HCEC 1CT (cell line): Measurements from ENCODE around the gene ALS2CL.
"Not testable (repeated sequence)": the region's sequence is repeated elsewhere in the genome, so short reads cannot be mapped to it uniquely, and the experiment has no call there.

Source experiments
- DNase-seq: peaks from one replicate; pipeline ENCODE4 v3.0.0-alpha.2; 2017

The ALS2CL gene

DNA sequence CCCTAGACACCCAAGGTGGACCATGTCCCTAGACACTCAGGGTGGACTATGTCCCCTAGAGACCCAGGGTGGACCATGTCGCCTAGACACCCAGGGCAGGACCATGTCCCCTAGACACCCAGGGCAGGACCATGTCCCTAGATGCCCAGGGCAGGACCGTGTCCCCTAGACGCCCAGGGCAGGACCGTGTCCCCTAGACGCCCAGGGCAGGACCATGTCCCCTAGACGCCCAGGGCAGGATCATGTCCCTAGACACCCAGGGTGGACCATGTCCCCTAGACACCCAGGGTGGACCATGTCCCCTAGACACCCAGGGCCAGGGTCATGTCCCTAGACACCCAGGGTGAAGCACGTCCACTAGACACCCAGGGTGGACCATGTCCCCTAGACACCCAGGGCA is 10.9 kb upstream of the ALS2CL start:
- not testable (repeated sequence) for DNase-seq

DNA sequence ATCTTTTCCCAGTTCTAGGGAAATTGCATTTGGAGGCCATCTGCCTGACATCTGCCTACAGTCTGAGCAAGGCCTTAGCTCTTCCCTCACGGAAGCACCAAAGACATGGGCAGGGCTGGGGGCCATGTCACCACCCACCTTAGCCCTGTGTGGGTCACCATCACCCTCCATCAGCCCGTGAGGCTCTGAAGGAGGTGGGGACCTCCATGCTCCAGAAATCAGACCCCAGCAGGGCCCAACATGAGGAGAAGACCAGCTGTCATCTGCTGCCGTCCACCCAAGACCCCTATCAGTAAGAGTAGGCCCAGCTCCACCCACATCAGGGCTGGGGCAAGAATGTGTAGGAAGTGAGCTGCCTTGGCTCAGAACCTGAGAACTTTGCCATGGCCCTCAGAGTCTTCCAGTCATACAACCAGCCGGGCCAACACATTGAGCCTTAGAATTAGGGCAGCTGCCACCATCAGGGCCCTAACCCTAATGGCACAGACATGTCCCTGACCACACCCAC is 9.6 kb upstream of the ALS2CL start:
- DNase-seq, result no peak

DNA sequence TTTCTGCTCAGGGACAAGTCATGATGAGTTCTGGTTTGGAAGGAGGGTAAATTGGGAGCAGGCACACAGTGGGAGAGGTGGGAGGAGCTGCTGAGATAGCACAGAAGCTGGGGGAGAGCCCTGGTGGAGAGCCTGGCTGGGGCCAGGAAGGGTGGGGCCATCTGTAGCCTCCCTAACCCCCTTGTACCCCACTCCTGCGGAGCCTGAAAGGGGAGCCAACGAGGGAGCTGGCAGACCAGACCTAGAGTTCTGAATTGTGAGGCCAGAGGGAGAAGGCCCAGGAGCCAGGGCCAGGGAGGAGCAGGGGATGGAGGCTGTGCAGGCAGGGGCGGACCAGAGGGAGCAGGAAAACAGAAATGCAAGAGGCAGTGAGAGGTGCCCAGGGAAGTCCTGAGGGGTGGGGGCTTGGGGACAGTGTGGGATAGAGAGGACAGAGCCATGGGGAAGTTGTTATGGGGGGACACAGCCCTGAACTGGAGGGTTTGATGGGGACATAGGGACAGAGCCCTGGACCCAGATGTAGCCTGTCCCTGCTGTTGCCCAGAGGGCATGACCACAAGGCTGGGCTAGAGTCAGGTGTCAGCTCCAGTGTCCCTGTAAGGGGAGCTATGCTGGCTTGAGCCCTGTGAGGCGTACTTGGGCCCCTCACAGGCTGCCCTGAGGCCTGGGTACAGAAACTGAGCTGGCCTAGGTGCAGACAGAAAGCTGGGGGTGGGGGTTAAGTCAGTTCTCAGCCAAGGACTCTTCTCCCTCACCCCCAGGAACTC is 8.9 kb upstream of the ALS2CL start:
- DNase-seq, result no peak

DNA sequence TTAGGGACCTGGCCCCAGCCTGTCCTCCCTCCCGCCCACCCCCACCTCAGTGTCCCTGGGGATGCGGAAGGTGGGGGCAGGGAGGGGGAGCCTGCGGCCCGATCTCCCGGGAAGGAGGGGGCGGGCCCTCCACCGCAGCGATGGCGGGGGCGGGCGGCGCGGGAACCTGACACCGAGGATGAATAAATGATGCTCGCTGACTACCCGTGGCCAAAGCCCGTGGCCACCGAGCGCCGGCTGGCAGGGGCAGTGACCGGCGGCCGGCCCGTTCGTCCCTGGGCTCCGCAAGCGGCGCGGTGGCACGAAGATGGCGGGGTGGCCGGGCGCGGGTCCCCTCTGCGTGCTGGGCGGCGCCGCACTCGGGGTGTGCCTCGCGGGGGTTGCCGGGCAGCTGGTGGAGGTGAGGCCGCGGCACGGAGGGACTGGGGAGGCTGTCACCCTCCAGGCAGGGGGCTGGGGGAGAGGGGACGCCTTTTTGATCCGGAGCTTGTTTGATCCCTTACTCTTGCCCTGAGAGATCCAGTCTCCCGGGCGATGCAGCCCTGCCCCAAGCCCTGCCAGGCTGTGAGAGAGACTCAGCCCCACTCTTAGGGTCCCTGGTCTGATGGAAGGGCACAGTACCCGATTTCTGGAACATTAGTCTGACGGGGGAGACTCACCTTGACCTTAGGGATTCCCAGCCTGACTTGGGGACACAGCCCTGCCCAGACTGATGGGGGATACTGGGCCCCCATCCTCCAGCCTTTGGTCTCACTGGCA is 7.9 kb upstream of the ALS2CL start, which contains the start of gene TMIE:
Gene TMIE, plus strand, starts transcription at position 212 of the 759 bp plus-strand sequence. Its CDS starts 96 bp downstream, at position 308.
- DNase-seq, result no peak

DNA sequence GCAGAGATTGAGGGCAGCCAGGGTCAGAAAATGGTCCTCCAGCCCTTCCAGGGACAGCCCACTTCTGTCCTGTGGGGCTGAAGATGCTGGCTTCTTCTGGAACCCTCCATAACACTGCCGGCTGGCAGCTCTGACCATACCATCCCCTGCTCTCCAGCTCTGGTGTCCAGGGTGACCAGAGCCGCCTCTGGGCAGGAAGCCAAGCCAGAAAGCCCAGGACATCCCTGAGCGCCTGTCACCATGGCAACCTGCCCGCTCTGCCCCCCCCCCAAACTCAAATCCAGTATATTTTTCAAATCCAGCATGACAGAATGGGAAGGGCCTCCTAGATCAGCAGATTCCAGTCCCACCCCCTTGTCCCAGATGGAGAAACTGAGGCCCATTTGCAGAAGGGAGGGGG is 7.3 kb upstream of the ALS2CL start:
- no peak for DNase-seq

DNA sequence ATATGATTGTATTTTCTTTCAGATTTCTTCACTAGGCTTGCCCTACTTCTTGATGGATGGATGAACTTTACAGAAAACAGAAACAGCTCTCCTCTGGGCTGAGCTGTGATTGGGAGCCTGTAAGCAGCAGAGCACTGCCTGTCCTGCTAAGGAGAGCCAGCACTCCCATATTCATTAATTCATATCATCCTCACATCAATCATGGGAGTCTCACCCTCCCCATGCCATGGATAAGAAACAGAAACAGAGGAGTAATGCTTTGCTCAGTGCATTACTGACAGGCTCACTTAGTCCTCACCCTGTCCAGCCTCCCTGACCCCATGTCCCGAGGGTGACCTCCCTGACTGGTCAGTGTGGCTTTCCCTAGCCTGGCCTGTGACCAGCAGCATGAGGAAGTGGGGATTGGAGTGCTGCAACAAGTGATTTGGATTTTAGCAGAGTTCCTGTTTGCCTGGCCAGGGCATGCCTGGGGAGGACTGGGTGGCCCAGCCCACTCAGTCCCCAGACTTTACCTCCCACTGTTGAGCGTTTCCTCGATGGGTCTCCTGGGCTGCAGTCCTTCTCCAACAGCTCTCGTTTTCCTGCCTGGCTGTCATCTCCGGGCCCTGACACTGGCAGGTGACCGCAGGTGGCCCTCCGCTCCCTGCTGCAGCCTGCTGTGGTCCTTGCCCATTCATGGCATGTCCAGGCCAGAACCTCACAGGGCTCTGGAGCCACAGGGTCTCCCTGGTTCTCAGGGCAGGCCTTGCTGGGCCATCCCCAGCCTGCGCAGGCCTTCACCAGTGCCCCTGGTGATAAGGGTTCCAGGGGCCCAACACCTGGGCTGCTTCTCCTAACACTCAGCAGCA is 6.4 kb upstream of the ALS2CL start:
- DNase-seq, result no peak

DNA sequence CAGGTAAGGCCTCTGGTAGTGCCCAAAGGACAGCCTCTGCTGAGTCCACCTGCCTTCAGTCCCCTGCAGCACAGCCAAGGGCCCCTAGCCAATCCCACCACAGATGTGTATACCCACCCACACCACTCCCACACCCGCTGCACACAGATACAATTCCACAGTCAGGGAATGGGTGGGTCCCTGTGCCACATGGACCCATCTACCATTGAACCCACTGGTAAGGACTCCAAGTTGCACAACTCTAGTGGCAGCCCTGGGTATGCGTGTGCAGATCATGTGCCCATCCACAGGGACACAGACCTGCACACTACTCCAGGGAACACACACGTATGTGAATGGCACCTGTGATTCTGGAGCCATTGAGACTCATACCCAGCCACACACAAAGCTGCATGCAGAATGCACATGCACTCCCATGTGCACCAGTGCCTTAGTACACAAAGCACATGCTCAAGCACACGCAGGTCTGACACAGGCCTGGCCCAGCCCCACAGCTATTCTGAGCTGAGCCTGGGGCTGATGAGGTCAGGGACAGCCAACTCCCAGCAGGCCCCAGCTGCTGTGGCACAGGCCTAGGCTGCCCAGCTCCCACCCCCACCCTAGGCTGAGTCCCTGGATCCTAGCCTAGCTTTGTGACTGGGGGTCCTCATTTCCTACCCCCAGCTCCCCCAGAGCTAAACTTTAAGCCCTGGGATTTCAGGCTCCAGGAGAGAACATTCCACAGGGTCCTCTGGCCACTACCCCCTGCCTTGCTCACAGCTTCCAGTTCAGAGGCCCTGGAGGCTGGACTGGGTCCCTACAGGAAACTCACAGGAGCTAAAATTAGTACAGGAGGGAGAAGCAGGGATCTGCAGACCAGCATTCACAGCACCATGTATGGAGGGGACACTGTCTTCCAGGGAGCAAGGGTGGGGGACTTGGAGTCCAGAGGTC is 2.7 kb upstream of the ALS2CL start:
- no peak for DNase-seq

DNA sequence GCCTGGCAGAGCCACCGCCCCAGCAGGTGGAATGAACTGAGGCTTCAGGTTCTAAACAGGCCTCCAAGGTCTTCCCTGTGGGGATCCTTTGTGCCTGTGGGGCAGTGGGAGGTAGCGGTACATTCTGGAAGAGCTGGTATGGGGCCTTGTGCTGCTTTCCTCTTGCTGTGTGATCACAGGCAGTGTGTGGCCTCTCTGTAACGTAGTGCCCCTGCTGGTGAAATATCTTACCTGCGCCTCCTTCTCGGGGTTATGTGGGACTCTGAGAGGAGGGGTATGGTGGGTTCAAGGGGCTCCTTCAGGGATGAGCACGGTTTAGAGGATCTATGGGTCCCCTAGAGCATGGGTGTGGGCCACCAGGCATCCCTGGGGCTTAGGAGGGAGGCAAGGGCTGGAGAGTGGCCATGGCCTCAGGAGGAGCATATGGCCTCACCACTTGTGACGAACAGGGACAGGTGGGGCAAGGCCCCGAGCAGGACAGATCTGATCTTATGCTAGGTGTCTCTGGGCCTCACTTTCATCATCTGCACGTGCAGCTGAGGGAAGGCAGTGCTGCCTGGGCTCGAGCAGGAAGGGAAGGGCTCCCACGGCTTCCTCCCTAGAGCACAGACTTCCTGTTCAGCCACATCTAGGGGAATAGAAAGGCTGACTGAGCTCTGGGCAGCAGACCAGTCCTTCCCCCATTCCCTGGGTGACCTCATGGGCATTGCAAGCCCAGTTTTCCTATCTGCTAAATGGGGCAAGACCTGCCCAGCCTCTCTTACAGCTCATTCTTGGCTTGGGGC is 1.9 kb upstream of the ALS2CL start:
- no peak for DNase-seq

DNA sequence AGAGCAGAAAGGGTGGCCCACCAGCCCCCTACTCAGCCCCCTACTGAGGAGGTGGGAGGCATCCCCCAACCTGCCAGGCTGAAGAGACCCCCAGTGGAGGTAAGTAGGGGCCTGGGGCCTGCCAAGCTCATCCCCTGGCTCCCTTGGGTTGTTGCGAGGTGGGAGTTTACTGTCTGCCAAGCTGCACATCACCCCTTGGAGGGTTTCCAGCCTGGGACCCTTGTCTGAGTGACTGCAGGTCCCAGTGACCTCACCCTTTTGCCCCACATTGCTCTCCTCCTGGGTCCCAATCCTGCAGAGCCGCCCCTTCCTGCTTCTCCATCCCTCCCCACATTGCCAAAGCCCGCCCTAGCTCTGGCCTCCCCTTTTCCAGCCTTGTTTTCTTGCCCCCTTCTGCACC is 1.0 kb upstream of the ALS2CL start:
- DNase-seq, result no peak

DNA sequence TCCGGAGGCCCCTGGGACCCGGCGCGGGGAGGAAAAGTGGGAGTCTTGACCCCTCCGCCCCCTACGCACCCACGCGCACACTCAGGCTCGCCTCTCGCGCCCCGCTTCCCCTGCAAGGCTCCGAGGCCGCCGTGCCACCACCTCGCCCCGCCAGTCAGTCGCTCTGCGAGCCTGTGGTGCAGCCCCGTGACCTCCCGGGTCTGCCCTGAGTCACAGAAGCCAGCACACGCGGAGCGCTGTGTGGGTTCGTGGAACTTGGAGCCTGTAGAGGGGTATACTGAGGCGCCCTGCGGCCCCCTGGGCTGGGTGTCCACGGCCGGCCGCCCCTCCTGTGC is 380 bp upstream of the ALS2CL start:
- no peak for DNase-seq

DNA sequence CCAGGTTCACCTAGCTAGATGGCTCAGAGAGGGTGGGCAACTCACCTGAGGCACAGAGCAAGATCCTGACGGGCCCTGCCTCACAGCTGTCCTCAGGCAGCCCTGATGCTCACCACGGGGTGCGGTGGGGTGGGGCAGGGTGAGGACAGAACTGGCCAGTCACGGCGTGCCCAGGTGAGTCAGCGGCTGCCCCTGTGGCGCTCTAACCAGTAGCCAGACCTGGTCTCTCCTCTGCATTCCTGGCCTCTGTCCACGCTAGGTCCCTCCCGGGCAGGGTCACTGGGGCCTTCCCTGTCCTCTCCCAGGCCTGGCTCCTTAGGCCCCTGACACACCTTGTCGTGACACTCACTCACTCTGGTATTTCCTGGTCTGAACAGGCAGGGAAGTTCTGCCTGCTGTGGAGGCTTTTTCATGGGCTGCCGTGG is 901 bp downstream of the ALS2CL start:
- DNase-seq, result no peak

DNA sequence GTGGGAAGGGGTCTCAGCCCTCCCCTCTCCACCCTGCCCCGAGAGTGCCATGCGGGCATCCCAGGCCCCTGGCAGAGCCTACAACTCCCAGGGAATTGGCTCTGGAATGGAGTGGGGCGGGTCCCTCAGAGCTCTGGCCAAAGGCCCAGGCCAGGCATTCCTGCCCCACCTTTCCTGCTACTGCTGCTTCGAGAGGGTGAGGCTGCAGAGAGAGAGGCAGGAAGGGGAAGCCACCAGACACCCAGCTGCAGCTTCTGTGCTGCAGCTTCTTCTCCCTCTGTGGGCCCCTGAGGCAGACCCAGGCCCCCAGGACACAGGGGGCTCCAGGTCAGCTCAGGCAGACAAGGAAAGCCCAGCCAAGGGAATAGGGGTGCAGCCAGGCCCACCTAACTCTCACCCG is 2.7 kb downstream of the ALS2CL start:
- DNase-seq, result no peak

DNA sequence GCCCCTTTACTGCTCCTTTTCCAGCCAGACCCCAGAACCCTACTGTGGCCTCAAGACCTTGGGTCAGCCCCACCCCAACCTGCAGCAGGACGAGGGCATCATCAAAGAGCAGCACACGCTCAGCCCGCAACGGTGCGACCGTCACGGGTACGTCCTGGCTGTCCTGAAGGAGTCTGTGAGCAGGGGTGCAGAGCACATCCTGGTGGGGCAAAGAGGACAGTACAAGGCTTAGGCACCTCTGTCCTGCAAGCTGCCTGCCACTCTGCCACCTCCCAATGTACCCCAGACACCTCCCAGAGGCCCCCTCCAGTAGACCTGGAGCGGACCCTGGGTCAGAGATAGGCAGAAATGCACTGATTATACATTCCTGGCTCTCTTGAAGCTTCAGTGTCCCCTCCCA is 8.0 kb downstream of the ALS2CL start:
- DNase-seq, result no peak

DNA sequence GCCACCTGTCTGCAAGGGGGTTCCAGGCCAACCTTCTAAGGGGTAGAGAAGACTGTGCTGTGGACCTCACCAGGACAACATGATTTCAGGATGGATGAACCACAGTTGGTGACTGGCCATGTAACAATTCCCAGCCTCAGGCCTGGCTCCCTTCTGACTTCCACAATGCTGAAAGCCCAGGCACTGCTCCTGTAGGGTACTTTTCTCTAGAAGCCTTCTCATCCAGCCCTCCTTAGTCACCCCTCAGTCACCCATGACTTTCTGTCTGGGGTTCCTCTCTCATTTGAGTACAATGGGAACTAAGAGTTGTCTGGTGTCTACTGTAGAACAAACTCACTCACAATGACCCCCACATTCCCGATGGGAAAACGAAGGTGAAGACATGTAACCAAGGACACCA is 8.6 kb downstream of the ALS2CL start:
- DNase-seq, result no peak

DNA sequence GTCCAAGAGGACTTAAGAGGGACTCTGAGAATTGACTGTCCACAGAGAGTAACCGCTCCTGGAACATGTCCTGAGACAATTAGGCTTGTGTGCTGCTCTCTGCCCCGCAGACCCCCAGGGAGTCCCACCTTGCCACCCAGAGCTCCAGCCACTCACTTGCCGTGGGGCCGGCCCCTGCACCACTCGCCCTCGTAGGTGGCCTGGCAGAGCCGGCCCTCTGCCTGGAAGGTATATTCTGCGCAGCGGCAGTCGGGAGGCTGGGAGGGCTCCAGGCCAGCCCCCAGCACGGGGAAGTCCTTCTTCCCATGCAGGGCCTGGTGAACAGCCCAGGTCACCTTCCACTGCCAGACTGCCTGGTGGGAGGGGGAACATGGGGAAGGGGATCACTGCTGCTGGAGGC is 10.5 kb downstream of the ALS2CL start:
- no peak for DNase-seq

DNA sequence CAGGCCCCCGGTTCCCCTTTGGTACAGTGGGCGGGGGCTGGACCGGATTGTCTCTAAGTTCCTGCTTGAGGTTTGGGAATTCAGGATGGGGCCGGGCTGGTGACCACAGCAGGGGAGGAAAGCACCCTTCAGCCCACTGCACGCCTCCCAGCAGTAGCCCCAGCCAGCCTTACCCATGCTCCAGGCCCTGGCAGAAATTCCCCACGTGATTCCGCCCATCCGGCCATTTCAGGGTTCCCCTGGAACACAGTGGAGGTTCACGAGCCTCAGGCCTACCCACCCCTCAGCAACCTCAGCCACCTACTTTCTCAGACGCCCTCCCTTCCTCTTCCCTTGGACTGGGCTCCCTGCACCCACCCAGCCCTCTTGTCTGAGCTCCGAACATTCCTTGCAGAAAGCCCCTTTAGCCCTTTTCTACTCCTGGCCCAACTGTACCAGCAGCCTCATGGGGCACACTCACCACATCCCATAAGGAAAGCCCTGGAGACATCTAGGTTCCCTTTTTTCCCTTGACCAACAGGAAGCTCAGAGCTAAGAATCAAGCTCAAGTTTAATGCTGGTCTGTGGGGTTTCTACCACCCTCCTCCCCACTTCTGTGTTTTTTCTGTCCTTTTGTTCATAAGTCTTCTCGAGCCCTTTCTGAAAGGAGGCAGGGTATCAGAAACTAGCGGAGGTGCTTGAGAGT is 11.5 kb downstream of the ALS2CL start:
- no peak for DNase-seq

DNA sequence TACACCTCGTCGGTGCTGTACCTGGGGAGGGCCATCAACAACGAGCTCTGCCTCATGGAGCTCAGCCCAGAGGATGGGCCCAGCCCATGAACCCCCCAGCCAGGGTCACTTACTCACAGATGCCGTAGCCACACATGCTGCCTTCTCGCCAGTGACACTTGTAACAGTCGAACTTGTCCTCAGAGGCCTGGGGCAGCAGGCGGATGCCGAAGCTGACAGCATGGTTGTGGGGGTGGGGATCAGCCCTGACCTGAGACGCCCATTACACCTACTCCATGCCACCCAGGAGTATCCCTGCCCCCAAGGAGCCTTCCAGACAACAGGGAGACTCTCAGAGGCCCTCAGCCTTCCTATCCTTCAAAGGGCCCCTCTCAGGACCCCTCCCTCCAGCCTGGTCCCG is 12.1 kb downstream of the ALS2CL start:
- DNase-seq, result no peak

DNA sequence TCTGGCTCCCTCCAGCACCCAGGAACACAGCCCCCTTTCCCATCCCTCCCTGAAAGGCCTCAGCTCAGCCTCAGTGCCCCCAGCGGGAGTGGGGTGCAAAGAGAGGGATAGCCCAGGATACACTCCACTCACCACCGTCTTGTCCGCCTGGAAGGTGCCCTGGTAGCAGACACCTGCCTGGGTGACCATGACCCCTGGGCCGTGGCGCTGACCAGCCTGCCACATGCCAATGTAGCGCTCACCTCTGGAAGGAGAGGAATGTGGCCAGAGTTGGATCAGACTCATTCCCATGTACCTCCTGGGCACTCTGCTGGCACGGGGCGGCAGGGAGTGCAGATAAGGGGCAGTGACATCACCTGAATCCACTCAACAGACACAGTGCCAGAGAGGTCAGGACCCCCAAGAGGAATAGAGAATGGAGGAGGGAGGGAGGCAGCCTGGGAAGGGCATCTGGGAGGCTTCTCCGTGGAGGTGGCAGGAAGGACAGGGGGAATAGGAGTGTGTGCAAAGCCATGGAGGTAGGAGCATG is 13.1 kb downstream of the ALS2CL start:
- DNase-seq, result no peak

DNA sequence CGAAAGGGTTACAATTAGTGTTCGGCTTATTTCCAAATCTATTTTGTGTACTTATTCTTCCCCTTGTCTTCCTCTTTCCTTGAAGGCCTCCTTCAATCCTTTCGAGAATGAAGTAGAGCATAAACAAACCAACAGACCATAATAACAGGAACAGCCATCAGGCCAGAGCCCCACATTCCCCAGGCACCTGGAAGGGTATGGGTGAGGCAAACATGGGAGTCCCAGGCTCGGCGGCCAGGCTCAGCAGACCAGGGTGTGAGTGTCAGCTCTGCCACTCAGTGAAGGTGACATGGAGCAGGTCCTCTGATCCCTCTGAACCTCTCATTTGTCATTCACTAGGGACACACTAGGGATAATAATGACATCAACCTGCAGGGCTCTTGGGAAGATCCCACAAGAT is 13.8 kb downstream of the ALS2CL start:
- DNase-seq, result no peak

DNA sequence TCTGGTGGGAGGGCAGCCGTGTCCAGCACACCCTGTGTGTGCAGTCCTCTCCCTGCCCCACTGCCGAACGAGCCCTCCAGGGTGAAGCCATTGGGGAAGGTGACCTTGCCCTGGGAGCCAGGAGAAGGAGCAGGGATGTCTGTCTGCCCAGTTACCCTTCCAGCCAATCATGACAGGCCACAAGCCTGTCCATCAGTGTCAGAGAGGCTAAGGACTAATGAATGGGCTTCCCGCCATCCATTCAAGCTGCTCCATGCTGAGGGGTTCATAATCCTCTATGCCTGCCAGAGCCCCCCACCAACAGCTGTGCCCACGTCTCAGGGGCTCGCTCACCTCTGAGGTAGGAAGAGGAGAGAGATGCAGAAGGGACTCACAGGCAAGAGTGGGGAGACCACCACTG is 15.2 kb downstream of the ALS2CL start:
- DNase-seq, result no peak

DNA sequence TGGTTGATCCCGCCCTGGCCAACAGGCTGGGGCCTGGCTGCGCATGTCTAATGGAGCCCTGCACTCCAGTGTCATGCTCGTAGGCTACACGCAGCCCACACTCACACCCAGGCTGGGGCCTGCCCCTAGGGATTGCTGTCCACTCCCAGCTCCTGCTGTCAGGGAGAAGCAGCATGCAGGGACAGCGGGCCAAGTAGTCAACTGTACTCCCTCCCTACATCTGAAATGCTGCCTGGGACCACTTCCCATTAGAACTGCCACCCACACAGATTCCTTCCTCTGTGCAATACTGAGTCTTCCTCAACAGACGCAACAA is 16.1 kb downstream of the ALS2CL start:
- no peak for DNase-seq
